Ascending aorta (tissue), 2 donors: ENCODE data around the gene IFNB1. TPM values are rescaled to one million over a fixed set of nuclear protein-coding genes. Genes with fewer than 3 reads are reported as not detected.

Experiments used
- DNase-seq, 2 donors: peaks; one replicate each; pipeline ENCODE4 v3.0.0-alpha.2; 2019; ENCODE audit warnings: low spot score in 2 of 2
- H3K27ac ChIP-seq, 2 donors: fragments of 200-600 bp; sonication (generic); one replicate each; pipeline ENCODE4 v1.5.1; 2016 to 2017; ENCODE audit warnings: mild to moderate bottlenecking in 1 of 2
- H3K27me3 ChIP-seq: fragments of 200-600 bp; sonication (generic); one replicate; pipeline ENCODE4 v1.5.1; 2017
- H3K36me3 ChIP-seq, 2 donors: fragments of 200-600 bp; sonication (generic); one replicate each; pipeline ENCODE4 v1.5.1; 2016
- H3K4me1 ChIP-seq, 2 donors: fragments of 200-600 bp; sonication (generic); one replicate each; pipeline ENCODE4 v1.5.1; 2016 to 2017; ENCODE audit warnings: mild to moderate bottlenecking in 1 of 2
- H3K4me3 ChIP-seq, 2 donors: fragments of 200-600 bp; sonication (generic); one replicate each; pipeline ENCODE4 v1.5.1; 2016 to 2017; ENCODE audit warnings: mild to moderate bottlenecking in 1 of 2
- H3K9me3 ChIP-seq, 2 donors: fragments of 200-600 bp; sonication (generic); one replicate each; pipeline ENCODE4 v1.5.1; 2016
- intact Hi-C: fragments of 100-400 bp; cut with DNase I; formaldehyde crosslinking; loops from one replicate; pipeline ENCODE4 v1.15.1; 2023
- total RNA-seq: library from RNA; depleted of rRNA; stranded (reverse); fragments of >200 nt; gene quantifications from one replicate; pipeline ENCODE4 v1.1.0, GENCODE V29; 2016
- TF ChIP-seq, protein P1 (sequence below), 3 experiments: fragments of 200-600 bp in 2 of 3; fragments of 450-650 bp in 1 of 3; sonication (generic) in 2 of 3; IDR thresholded peaks; one replicate each; pipeline ENCODE4 v1.5.1; 2016 to 2019; ENCODE audit warnings: antibody characterized with exemption in 3 of 3, mild to moderate bottlenecking in 1 of 3, moderate library complexity in 1 of 3

Gene IFNB1
- total RNA-seq, 1 donor from 2014 or later = not detected

DNA sequence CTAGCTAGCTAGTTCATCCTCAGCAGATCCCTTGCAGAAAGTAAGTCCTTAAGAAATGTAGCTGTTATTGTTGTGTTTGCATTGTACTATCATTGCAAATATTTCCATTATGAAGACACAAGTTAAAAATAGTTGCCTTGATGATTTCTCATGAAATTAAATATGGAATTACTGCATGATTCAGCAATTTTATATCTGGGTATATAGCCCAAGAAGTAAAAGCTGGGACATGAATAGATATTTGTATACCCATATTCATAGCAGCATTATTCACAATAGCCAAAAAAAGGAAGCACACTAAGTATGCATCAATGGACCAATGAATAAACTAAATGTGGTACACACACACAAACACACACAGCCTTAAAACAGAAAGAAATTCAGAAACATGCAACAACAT is 6.8 kb downstream of the IFNB1 start:
- H3K4me3 ChIP-seq = no peak overlapping the region
- intact Hi-C loops = loop anchor here (2.0 kb wide), 1 partner anchor 40 kb away; the partner anchor contains the start of gene HACD4
- no peak overlapping the region for H3K27ac ChIP-seq
- H3K27me3 ChIP-seq = no peaks in the 10 kb centered on the region
- H3K36me3 ChIP-seq = no peaks in the 10 kb centered on the region
- TF ChIP-seq, protein P1, sequence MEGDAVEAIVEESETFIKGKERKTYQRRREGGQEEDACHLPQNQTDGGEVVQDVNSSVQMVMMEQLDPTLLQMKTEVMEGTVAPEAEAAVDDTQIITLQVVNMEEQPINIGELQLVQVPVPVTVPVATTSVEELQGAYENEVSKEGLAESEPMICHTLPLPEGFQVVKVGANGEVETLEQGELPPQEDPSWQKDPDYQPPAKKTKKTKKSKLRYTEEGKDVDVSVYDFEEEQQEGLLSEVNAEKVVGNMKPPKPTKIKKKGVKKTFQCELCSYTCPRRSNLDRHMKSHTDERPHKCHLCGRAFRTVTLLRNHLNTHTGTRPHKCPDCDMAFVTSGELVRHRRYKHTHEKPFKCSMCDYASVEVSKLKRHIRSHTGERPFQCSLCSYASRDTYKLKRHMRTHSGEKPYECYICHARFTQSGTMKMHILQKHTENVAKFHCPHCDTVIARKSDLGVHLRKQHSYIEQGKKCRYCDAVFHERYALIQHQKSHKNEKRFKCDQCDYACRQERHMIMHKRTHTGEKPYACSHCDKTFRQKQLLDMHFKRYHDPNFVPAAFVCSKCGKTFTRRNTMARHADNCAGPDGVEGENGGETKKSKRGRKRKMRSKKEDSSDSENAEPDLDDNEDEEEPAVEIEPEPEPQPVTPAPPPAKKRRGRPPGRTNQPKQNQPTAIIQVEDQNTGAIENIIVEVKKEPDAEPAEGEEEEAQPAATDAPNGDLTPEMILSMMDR (IDR thresholded peaks at IDR 0.05) = no peak
- peaks cover 0 to 4% of the 10 kb centered on the region in 2 donors for H3K4me1 ChIP-seq
- no peak for DNase-seq
- H3K9me3 ChIP-seq = no peaks in the 10 kb centered on the region

DNA sequence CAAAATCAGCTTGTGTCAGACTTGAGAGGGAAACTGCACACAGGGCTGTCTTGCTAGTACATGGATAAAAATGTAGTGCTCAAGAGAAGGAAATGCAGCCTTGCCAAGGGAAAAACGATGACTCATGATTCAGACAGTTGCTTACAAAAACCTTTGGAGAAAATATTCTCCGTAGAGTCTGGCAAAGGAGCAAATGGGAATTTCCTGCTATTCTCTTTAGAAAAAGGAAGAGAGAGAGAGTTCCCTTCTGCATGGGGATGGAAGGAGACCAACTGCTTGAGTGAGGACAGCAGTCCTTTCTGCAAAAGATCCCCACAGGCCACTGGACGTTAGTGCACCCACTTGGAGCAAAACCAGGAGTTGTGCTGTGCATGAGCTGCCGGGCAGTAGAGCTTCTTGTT is 7.6 kb downstream of the IFNB1 start:
- Histone ChIP-seq H3K4me3 (peak overlapping the region; percentile 23 to 32), H3K27ac (peak overlapping the region; percentile 9 to 28), H3K27me3 (no peaks in the 10 kb centered on the region), H3K4me1 (peaks cover 0 to 4% of the 10 kb centered on the region in 2 donors), H3K36me3 (no peaks in the 10 kb centered on the region), H3K9me3 (no peaks in the 10 kb centered on the region)
- intact Hi-C loops = loop anchor here (2.0 kb wide), 1 partner anchor 39 kb away; the partner anchor contains the start of gene HACD4
- peak in 1 of 2 donors; percentile 81 for DNase-seq
- TF ChIP-seq, protein P1 (IDR thresholded peaks at IDR 0.05) = peak; percentile 17 to 42 (median 21)

DNA sequence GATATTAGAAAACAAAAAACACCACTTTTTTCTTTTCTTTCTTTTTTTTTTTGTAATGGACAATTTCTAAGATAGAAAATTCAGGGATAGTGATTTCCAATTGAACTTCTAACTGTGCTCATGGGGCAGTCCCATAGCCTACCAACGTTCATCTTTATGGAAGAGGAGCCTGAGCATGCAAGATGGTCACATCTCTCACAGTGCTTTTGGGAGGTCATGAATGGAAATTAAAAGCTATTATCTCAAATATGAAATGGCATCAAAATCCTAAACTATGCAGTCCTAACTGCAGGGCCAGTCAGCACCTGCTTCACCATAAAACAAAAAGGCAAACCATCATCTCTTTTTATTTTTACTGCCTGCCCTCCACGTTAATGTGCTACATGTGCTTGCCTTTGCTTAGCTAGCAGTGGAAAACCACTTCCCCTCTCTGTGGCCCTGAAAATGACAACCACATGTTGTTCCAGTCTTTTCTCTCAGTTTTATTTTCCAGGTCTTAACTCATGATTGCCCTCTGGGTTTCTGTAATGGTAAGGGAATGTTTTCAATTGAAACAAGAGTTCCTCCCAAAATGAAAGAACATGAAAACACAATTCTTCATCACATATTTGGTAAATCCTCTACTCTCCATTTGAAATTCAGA is 16.7 kb downstream of the IFNB1 start:
- intact Hi-C loops = no loop called here
- Histone ChIP-seq H3K27me3 (no peaks in the 10 kb centered on the region), H3K4me3 (no peak overlapping the region), H3K4me1 (no peaks in the 10 kb centered on the region), H3K27ac (no peak overlapping the region), H3K9me3 (no peaks in the 10 kb centered on the region), H3K36me3 (no peaks in the 10 kb centered on the region)
- DNase-seq = no peak
- TF ChIP-seq, protein P1 (IDR thresholded peaks at IDR 0.05) = no peak

DNA sequence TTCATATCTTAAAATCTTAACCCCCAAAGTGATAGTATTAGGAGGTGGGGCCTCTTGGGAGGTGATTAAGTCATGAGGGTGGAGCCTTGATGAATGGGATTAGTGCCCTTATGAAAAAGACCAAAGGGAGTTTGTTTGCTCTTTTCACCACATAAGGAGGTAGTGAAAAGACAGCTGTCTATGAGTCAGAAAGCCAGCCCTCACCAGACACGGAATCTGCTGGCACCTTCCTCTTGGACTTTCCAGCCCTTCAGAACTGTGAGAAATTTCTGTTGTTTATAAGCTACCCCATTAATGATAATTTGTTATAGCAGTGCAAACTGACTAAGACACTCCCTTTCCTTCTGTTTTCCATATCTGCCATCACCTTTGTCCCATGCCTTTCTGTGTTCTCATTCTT is 20.8 kb downstream of the IFNB1 start:
- intact Hi-C loops = no loop called here
- Histone ChIP-seq H3K4me1 (no peaks in the 10 kb centered on the region), H3K4me3 (no peak overlapping the region), H3K36me3 (no peaks in the 10 kb centered on the region), H3K27ac (no peak overlapping the region), H3K9me3 (no peaks in the 10 kb centered on the region), H3K27me3 (no peaks in the 10 kb centered on the region)
- DNase-seq = no peak
- TF ChIP-seq, protein P1 (IDR thresholded peaks at IDR 0.05) = no peak

DNA sequence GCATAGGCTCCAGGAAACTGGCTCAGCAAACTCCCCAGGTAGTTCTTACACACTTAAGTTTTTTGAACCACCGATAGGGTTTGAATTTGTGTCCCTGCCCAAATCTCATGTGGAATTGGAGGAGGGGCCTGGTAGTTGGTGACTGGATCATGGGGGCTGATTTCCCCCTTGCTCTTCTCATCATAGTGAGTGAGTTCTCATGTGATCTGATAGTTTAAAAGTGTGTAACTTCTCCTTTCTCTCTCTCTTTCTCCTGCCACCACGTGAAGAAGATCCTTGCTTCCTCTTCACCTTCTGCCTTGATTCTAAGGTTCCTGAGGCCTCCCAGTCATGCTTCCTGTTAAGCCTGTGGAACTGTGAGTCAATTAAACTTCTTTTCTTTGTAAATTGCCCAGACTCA is 23.9 kb downstream of the IFNB1 start:
- TF ChIP-seq, protein P1 (IDR thresholded peaks at IDR 0.05) = no peak
- H3K27ac ChIP-seq = no peak overlapping the region
- no peak for DNase-seq
- no peaks in the 10 kb centered on the region for H3K4me1 ChIP-seq
- H3K4me3 ChIP-seq = no peak overlapping the region
- no peaks in the 10 kb centered on the region for H3K9me3 ChIP-seq
- intact Hi-C loops = no loop called here
- no peaks in the 10 kb centered on the region for H3K36me3 ChIP-seq
- H3K27me3 ChIP-seq = no peaks in the 10 kb centered on the region
